Measurements from ENCODE around the gene SEPTIN12.

SEPTIN12 gene

GRCh38 chr16:4783951-4784336 lies 4.2 kb downstream of the SEPTIN12 start:
- DNase-seq (ENCODE audit: low read depth), result no peak
- no peak overlapping the region for H3K4me3 ChIP-seq (ENCODE audit: low read length)
- TF ChIP-seq CTCF (conservative IDR thresholded peaks at IDR 0.05; ENCODE audit: low read depth, low read length), result no peak

GRCh38 chr16:4783251-4783950 lies 4.7 kb downstream of the SEPTIN12 start:
- DNase-seq (ENCODE audit: low read depth), result no peak
- no peak overlapping the region for H3K4me3 ChIP-seq (ENCODE audit: low read length)
- TF ChIP-seq CTCF (conservative IDR thresholded peaks at IDR 0.05; ENCODE audit: low read depth, low read length), result no peak

GRCh38 chr16:4780235-4780634 lies 7.9 kb downstream of the SEPTIN12 start:
- H3K4me3 ChIP-seq (ENCODE audit: low read length), result no peak overlapping the region
- no peak for TF ChIP-seq CTCF (conservative IDR thresholded peaks at IDR 0.05; ENCODE audit: low read depth, low read length)
- no peak for DNase-seq (ENCODE audit: low read depth)

- no peak for TF ChIP-seq CTCF (conservative IDR thresholded peaks at IDR 0.05; ENCODE audit: low read depth, low read length)
- DNase-seq (ENCODE audit: low read depth), result no peak
- no peak overlapping the region for H3K4me3 ChIP-seq (ENCODE audit: low read length)
These were observed 10.1 kb downstream of the SEPTIN12 start for GRCh38 chr16:4778050-4778392.

GRCh38 chr16:4777339-4778049 lies 10.7 kb downstream of the SEPTIN12 start:
- no peak for TF ChIP-seq CTCF (conservative IDR thresholded peaks at IDR 0.05; ENCODE audit: low read depth, low read length)
- DNase-seq (ENCODE audit: low read depth), result no peak
- H3K4me3 ChIP-seq (ENCODE audit: low read length), result no peak overlapping the region

- TF ChIP-seq CTCF (conservative IDR thresholded peaks at IDR 0.05; ENCODE audit: low read depth, low read length), result no peak
- no peak overlapping the region for H3K4me3 ChIP-seq (ENCODE audit: low read length)
These were observed 11.9 kb downstream of the SEPTIN12 start for GRCh38 chr16:4776141-4776705.

GRCh38 chr16:4775005-4775404 lies 13.1 kb downstream of the SEPTIN12 start:
- H3K4me3 ChIP-seq (ENCODE audit: low read length), result no peak overlapping the region
- TF ChIP-seq CTCF (conservative IDR thresholded peaks at IDR 0.05; ENCODE audit: low read depth, low read length), result no peak
- DNase-seq (ENCODE audit: low read depth), result no peak

More at GRCh38 chr16:4776141-4776705, 11.9 kb downstream of the SEPTIN12 start:
- DNase-seq (ENCODE audit: low read depth), result no peak

Data from retinal pigment epithelial cell (primary cell).